Stimulated activated naive CD8-positive, alpha-beta T cell treated with anti-CD3 and anti-CD28 coated beads, Interleukin-15, Interleukin-2, amounts not matched to agents 100 ng/mL and 50 ng/mL, for 24 hours (primary cell): ENCODE results near the gene TMEM204.

Source experiments
- H3K27ac Mint-ChIP-seq: one replicate; pipeline ENCODE4 v1.8.0; 2021; ENCODE audit warnings: mild to moderate bottlenecking, mixed read lengths
- H3K27me3 Mint-ChIP-seq: one replicate; pipeline ENCODE4 v1.8.0; 2021; ENCODE audit warnings: mixed read lengths
- H3K36me3 Mint-ChIP-seq: one replicate; pipeline ENCODE4 v1.8.0; 2021; ENCODE audit warnings: low read depth, mixed read lengths
- H3K4me1 Mint-ChIP-seq: one replicate; pipeline ENCODE4 v1.8.0; 2021; ENCODE audit warnings: low read depth, mixed read lengths
- H3K4me3 Mint-ChIP-seq: one replicate; pipeline ENCODE4 v1.8.0; 2021; ENCODE audit warnings: mild to moderate bottlenecking, mixed read lengths
- H3K9me3 Mint-ChIP-seq: one replicate; pipeline ENCODE4 v1.8.0; 2021; ENCODE audit warnings: mixed read lengths

TMEM204 gene

DNA sequence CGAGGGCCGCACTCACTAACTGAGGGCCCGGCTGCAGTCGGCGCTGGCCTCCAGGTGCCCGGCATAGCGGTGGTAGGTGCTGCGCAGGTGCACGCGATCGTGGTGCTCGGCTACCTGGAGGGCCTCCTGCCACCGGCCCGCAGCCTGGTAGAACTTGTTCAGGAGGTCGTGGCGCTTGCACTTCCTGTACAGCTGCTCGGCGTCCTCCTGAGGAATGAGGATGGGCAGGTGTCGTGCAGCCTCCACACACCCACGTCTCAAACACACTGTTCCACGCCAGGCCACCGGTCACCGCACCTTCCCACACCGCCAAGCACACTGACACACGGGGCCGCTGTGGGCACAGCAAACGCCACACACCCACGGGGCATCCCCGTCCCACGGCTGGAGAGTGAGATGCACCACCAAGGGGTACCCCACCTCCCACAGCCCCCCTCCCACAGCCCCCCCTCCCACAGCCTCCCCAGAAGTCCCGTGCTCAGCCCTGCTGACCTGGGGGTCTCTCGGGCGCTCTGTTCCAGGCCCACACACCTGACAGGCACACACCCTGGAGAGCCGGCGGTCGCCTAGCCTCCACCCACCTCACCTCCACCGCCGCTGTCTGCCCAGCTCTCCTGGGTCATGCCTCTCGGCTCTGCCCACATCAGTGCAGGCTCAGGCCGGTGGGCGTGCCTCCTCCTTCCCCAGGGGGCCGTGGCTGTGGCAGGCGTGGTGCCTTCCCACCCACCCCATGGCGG, 7.4 kb upstream of the TMEM204 start:
- Mint-ChIP-seq H3K9me3 (no peaks in the 10 kb centered on the region), H3K4me1 (peaks cover 9% of the 10 kb centered on the region), H3K4me3 (peak overlapping the region; percentile 53), H3K36me3 (no peaks in the 10 kb centered on the region), H3K27me3 (no peaks in the 10 kb centered on the region), H3K27ac (peak overlapping the region; percentile 72)

- no peak overlapping the region for H3K27ac Mint-ChIP-seq
- H3K27me3 Mint-ChIP-seq: no peaks in the 10 kb centered on the region
- no peaks in the 10 kb centered on the region for H3K9me3 Mint-ChIP-seq
- H3K36me3 Mint-ChIP-seq: no peaks in the 10 kb centered on the region
- H3K4me1 Mint-ChIP-seq: peaks cover 9% of the 10 kb centered on the region
- peak overlapping the region; percentile 32 for H3K4me3 Mint-ChIP-seq
Observed at GRCh38 chr16:1526608-1527555, 6.6 kb upstream of the TMEM204 start.

DNA sequence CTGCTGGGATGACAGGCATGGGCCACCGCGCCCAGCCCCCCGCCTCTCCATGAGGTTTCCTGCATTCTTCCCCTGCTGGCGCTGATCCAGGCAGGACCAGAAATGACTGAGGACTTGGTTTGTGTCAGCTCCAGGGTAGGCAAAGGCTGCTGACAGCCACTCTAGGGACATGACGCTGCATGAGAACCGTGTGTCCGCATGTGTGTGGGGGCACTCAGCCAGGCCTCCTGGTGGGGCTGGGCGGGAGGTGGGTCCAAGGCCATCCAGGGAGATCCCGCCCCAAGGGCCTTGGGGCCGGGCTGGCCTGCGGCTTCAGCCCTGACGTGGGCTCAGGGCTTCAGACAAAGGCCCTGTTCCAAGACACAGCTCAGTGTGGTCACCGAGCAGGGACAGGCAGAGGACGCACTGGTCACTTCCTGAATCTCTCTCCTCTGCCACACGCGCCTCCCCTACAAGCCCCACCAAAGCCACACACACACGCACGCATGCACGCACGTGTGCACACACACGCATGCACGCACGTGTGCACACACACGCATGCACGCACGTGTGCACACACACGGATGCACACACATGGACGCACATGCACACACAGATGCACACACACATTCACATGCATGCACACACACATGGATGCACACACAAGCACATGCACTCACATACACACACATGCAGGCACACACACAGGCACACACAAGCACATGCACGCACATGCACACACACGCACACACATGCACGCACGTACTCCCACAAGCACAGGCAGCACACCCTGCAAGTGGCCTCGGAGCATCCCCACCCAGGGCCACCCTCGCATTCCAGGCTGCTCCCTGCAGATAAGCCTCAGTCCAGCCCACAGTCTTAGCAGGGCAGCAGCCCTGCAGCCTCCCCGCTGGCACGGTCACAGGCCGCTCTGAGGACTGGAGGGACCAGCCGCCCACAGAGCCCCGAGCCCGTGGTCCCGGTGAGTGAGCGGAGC, 5.3 kb upstream of the TMEM204 start:
- peaks cover 9% of the 10 kb centered on the region for H3K4me1 Mint-ChIP-seq
- H3K27ac Mint-ChIP-seq: peak overlapping the region; percentile 38

GRCh38 chr16:1528921-1529537, 4.4 kb upstream of the TMEM204 start:
- Mint-ChIP-seq H3K27me3 (no peaks in the 10 kb centered on the region), H3K36me3 (no peaks in the 10 kb centered on the region), H3K4me3 (no peak overlapping the region), H3K4me1 (peaks cover 9% of the 10 kb centered on the region), H3K9me3 (no peaks in the 10 kb centered on the region), H3K27ac (no peak overlapping the region)

More for the DNA sequence above, 5.3 kb upstream of the TMEM204 start:
- Mint-ChIP-seq H3K4me3 (no peak overlapping the region), H3K36me3 (no peaks in the 10 kb centered on the region), H3K9me3 (no peaks in the 10 kb centered on the region), H3K27me3 (no peaks in the 10 kb centered on the region)

DNA sequence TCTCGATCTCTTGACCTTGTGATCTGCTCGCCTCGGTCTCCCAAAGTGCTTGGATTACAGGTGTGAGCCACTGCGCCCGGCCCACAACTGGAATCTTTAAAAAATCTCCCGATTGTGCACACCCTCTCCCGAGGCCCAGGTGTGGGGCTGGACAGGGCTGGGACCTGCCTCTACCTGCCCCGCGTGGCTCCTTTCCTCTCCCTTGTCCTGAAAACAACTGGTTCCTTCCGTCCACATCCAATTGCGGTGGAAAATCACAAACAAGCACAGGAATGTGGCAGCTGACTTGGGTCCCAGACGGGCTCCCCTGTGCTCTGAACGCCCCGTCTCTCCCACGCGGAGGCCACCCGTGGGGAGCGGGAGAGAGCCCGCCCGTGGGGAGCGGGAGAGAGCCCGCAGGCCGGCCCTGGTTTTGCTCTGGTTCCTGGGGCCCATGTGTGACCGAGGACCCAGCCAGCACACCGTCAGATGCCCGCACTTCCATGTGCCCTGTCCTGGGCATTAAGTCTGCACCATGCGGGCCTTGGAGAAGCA, 3.0 kb upstream of the TMEM204 start:
- H3K27me3 Mint-ChIP-seq: no peaks in the 10 kb centered on the region
- H3K4me1 Mint-ChIP-seq: peaks cover 15% of the 10 kb centered on the region
- H3K27ac Mint-ChIP-seq: no peak overlapping the region
- H3K4me3 Mint-ChIP-seq: no peak overlapping the region
- H3K9me3 Mint-ChIP-seq: no peaks in the 10 kb centered on the region
- peaks cover 5% of the 10 kb centered on the region for H3K36me3 Mint-ChIP-seq

DNA sequence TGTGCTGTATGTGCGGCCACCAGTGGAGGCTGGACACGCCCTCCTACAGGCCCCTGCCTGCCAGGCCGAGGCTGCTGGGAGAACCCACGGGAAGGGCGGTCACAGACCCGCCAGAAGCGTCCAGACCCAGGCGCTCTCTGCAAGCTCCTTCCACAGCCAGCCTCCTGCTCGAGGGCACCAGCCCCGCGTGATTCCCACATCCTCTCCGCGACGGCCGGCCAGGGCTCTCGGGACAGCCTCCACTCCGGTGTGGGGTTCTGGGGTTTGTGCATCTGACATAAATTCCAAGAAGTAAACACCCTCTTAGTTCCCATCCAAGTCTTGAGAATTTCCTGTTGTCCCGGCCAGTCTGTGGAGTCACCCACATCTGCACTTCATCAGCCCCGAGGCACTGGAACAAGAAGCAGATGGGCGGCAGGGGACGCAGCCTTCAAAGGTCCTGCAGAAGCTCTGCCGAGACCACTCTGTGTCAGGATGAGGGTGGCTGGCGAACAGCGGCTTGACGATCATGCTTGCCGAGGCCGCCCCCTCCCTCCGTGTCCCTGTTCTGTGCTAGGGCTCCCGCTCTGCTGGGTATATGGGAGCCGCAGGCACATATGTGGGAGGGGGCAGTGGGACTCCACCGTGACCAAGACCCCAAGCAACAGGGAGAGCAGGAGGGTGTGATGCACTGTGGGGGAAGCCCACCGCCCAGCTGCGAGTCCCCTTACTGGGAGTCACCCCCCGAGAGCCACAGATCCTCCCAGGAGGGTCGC, 2.4 kb upstream of the TMEM204 start:
- H3K27ac Mint-ChIP-seq: no peak overlapping the region
- H3K4me3 Mint-ChIP-seq: no peak overlapping the region
- H3K27me3 Mint-ChIP-seq: no peaks in the 10 kb centered on the region
- H3K9me3 Mint-ChIP-seq: no peaks in the 10 kb centered on the region
- H3K4me1 Mint-ChIP-seq: peaks cover 14% of the 10 kb centered on the region
- H3K36me3 Mint-ChIP-seq: peaks cover 7% of the 10 kb centered on the region

DNA sequence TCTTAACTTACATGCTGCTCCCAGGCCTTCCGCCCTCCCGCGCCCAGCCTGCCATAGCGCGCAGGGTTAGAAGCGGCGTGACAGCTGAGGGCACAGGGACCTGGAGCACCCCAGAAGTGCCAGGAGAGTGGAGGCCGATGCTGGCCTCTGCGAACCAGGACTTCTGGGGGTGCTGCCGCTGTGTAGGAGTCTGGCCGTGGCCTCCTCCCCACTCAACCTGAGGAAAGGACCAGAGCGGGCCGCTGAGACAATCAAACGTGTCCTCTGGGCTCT, 1.9 kb upstream of the TMEM204 start:
- Mint-ChIP-seq H3K4me1 (peaks cover 19% of the 10 kb centered on the region), H3K27me3 (no peaks in the 10 kb centered on the region), H3K27ac (no peak overlapping the region), H3K9me3 (no peaks in the 10 kb centered on the region), H3K36me3 (peaks cover 9% of the 10 kb centered on the region), H3K4me3 (no peak overlapping the region)

GRCh38 chr16:1532081-1532760, 1.2 kb upstream of the TMEM204 start:
- H3K4me3 Mint-ChIP-seq: no peak overlapping the region

DNA sequence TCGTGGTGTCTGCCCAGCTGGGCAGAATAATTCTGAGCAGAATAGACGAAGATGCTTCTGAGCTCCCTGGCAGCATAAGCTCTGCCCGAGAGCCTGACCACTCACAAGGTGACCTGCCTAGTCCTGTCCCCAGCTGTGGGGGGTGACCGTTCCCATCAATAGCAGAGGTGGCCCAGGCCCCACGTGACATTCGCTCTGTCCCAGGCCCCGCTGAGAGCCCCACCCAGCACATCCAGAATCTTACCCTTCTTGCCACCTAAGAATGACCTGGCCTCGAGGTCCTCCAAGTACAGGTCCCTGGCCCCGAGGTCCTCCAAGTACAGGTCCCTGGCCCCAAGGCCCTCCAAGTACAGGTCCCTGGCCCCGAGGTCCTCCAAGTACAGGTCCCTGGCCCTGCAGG, 695 bp upstream of the TMEM204 start:
- peaks cover 25% of the 10 kb centered on the region for H3K4me1 Mint-ChIP-seq
- H3K9me3 Mint-ChIP-seq: no peaks in the 10 kb centered on the region
- peak overlapping the region; percentile 98 for H3K4me3 Mint-ChIP-seq
- no peak overlapping the region for H3K27ac Mint-ChIP-seq
- no peaks in the 10 kb centered on the region for H3K27me3 Mint-ChIP-seq
- peaks cover 20% of the 10 kb centered on the region for H3K36me3 Mint-ChIP-seq

More at GRCh38 chr16:1532081-1532760, 1.2 kb upstream of the TMEM204 start:
- H3K27ac Mint-ChIP-seq: no peak overlapping the region
- no peaks in the 10 kb centered on the region for H3K27me3 Mint-ChIP-seq
- peaks cover 19% of the 10 kb centered on the region for H3K4me1 Mint-ChIP-seq
- H3K36me3 Mint-ChIP-seq: peaks cover 15% of the 10 kb centered on the region
- no peaks in the 10 kb centered on the region for H3K9me3 Mint-ChIP-seq

- Mint-ChIP-seq H3K4me3 (peak overlapping the region; percentile 98), H3K36me3 (peaks cover 27% of the 10 kb centered on the region)
Observed at GRCh38 chr16:1534021-1535020, 855 bp downstream of the TMEM204 start.

DNA sequence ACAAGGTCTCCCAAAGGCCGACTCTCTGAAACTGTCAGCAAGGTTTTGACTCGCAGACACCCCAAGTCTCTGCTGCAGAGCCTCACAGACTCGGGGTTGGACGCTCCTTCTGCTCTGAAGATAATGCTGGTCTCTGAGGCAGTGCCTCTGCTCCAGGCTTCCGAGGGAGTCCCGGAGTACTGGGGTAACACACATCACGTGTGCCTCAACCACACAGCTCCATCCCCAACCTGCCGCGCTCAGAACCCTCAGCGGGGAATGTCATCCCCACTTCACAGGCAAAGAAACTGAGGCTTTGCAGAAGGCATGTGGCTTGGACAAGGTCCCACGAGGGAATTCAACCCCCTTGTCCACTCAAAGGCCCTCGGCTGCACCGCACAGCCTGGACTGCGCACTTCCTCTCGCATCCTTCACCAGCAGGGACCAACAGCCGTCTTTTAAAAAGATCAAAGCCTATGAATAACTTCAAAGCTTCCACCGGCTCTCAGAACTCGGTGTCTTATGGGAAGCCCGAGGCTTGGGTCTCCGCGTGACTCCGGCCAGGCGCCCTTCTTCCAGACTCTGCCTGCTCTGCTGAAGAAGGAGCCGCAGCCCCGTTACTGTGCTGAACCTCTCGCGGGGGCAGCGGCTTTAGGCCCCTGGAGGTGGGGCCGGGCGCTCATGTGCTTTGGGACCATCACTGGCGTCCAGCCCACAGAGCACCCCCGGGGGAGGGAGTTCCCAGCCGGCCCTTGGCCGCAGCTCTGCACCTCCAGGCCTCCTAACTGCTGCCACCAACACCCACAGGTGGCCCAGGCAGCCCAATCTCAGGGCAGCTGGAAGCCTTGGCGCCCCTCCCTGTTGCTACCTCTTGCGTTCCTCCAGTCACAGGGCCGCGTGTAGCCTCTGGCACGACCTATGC, 2.2 kb downstream of the TMEM204 start:
- no peaks in the 10 kb centered on the region for H3K9me3 Mint-ChIP-seq
- H3K27ac Mint-ChIP-seq: peak overlapping the region; percentile 97
- H3K4me3 Mint-ChIP-seq: peak overlapping the region; percentile 98
- no peaks in the 10 kb centered on the region for H3K27me3 Mint-ChIP-seq
- H3K36me3 Mint-ChIP-seq: peaks cover 27% of the 10 kb centered on the region
- peaks cover 45% of the 10 kb centered on the region for H3K4me1 Mint-ChIP-seq

More at GRCh38 chr16:1534021-1535020, 855 bp downstream of the TMEM204 start:
- peaks cover 40% of the 10 kb centered on the region for H3K4me1 Mint-ChIP-seq
- no peaks in the 10 kb centered on the region for H3K9me3 Mint-ChIP-seq
- peak overlapping the region; percentile 97 for H3K27ac Mint-ChIP-seq
- H3K27me3 Mint-ChIP-seq: no peaks in the 10 kb centered on the region
